Naive thymus-derived CD8-positive, alpha-beta T cell (primary cell): Measurements from ENCODE around the gene KIF7. TPM values are rescaled to one million over a fixed set of nuclear protein-coding genes. Genes with fewer than 3 reads are reported as not detected.

Experiments
- polyA plus RNA-seq, 3 donors: library from polyadenylated mRNA; unstranded; fragments of 300-500 nt; fragmentation: Illumina TruSeq; gene quantifications; one replicate each; pipeline ENCODE4 v1.2.3, GENCODE V29; 2021
- total RNA-seq, 8 experiments: library from RNA in 2 of 8; stranded (reverse) in 2 of 8; gene quantifications; one replicate each; pipeline ENCODE4 v1.2.3 and lab custom pipeline; 2021 to 2026

The KIF7 gene
- total and polyA plus RNA-seq, 5 experiments from 2014 or later, result 0.10 to 0.17 TPM; not detected in 3

Other genes with a start within 250 kb of the KIF7 start
- not detected for gene RHCG, start 158.9 kb downstream of the KIF7 start, total RNA-seq
- not detected for gene RHCG, start 158.9 kb downstream of the KIF7 start, polyA plus RNA-seq
- under 1 TPM; 0.05 to 0.16 TPM for gene TICRR, start 80.0 kb downstream of the KIF7 start, total RNA-seq
- gene TICRR, start 80.0 kb downstream of the KIF7 start, polyA plus RNA-seq, result not detected
- 1 to 10 TPM in 1 of 2 experiments, under 1 TPM in 1; 0.96 to 2.2 TPM for gene PLIN1, start 23.9 kb upstream of the KIF7 start, total RNA-seq
- not detected for gene PLIN1, start 23.9 kb upstream of the KIF7 start, polyA plus RNA-seq
- gene PEX11A, start 35.3 kb upstream of the KIF7 start, total RNA-seq, result 1 to 10 TPM; 3.5 to 3.8 TPM
- gene PEX11A, start 35.3 kb upstream of the KIF7 start, polyA plus RNA-seq, result 1 to 10 TPM; 2.3 to 2.7 (median 2.5) TPM
- gene WDR93, start 35.3 kb upstream of the KIF7 start, total RNA-seq, result under 1 TPM in 1 of 2 experiments, not detected in 1; 0.19 TPM
- gene WDR93, start 35.3 kb upstream of the KIF7 start, polyA plus RNA-seq, result under 1 TPM in 1 of 3 donors, not detected in 2; 0.33 TPM
- under 1 TPM; 0.26 to 0.27 TPM for gene MESP1, start 95.8 kb upstream of the KIF7 start, total RNA-seq
- under 1 TPM; 0.06 to 0.81 (median 0.50) TPM for gene MESP1, start 95.8 kb upstream of the KIF7 start, polyA plus RNA-seq
- not detected for gene MESP2, start 120.9 kb upstream of the KIF7 start, total RNA-seq
- gene MESP2, start 120.9 kb upstream of the KIF7 start, polyA plus RNA-seq, result not detected
- gene ANPEP, start 159.4 kb upstream of the KIF7 start, total RNA-seq, result 1 to 10 TPM in 1 of 2 experiments, under 1 TPM in 1; 0.88 to 1.1 TPM
- under 1 TPM in 1 of 3 donors, not detected in 2; 0.06 TPM for gene ANPEP, start 159.4 kb upstream of the KIF7 start, polyA plus RNA-seq
- gene AP3S2, start 238.5 kb upstream of the KIF7 start, total RNA-seq, result 10 to 100 TPM; 29.4 to 38.9 TPM
- gene AP3S2, start 238.5 kb upstream of the KIF7 start, polyA plus RNA-seq, result 10 to 100 TPM; 30.7 to 40.7 (median 36.9) TPM